Measurements from ENCODE around the gene RNF150. TPM values are rescaled to one million over a fixed set of nuclear protein-coding genes. Genes with fewer than 3 reads are reported as not detected.

RNF150 gene
- total and polyA plus RNA-seq, 2 of the 8 experiments (the other 6 are each of a cell fraction or from before 2014, with no cell fraction given) = 3.4 to 4.8 TPM

GRCh38 chr4:140856621-140857062, 276.6 kb downstream of the RNF150 start:
- Histone ChIP-seq H4K5ac (ENCODE audit: insufficient read length, low read depth, low read length) (no peak overlapping the region), H3K9me3 (ENCODE audit: insufficient read depth in 2 of 2, low read depth in 1 of 2, low read length in 1 of 2) (no peaks in the 10 kb centered on the region), H2BK5ac (ENCODE audit: low read depth, low read length) (no peak overlapping the region), H2BK12ac (ENCODE audit: low read depth, low read length) (no peak overlapping the region), H3K79me1 (ENCODE audit: low read depth, low read length) (no peaks in the 10 kb centered on the region), H3K9ac (replicated peaks in 1 of 4; ENCODE audit: extremely low read depth in 1 of 4, low read depth in 3 of 4, low read length in 3 of 4) (no peak overlapping the region), H3K4ac (replicated peaks; ENCODE audit: insufficient read length, low read depth, low read length) (no peak overlapping the region), H3K18ac (ENCODE audit: extremely low read depth, low read length) (no peak overlapping the region), H3K23ac (ENCODE audit: insufficient read length) (no peak overlapping the region), H3K27me3 (replicated peaks in 1 of 4; ENCODE audit: control insufficient read depth in 3 of 4, extremely low read depth in 1 of 4, insufficient read depth in 3 of 4, low read length in 3 of 4) (no peaks in the 10 kb centered on the region), H2AFZ (ENCODE audit: low read length) (peak overlapping the region; percentile 33; the same call in 1 of the 2 replicates), H3K36me3 (ENCODE audit: control insufficient read depth in 2 of 4, insufficient read depth in 4 of 4, low read length in 3 of 4) (no peaks in the 10 kb centered on the region), H2BK15ac (ENCODE audit: low read length) (0 out of 2 replicates have a peak overlapping the region, but pooled peaks have one; percentile 65), H3K4me1 (replicated peaks in 1 of 4; ENCODE audit: control insufficient read depth in 3 of 4, insufficient read depth in 4 of 4, low read length in 3 of 4) (peaks cover 0 to 5% (median 2%) of the 10 kb centered on the region in 4 experiments; a peak in 2 of 7 replicates), H3K27ac (ENCODE audit: low read depth, low read length) (no peak overlapping the region), H2BK120ac (replicated peaks; ENCODE audit: low read depth, low read length) (no peak overlapping the region), H4K91ac (replicated peaks; ENCODE audit: insufficient read length, low read length) (no peak overlapping the region), H2AK5ac (ENCODE audit: low read depth, low read length) (no peak overlapping the region), H3K4me3 (ENCODE audit: extremely low read depth in 1 of 4, insufficient read depth in 2 of 4, low read depth in 3 of 4, low read length in 4 of 4) (no peak overlapping the region), H3K4me2 (ENCODE audit: insufficient read depth in 1 of 2, low read depth in 2 of 2, low read length in 2 of 2) (no peak overlapping the region), H4K8ac (ENCODE audit: extremely low read depth, insufficient read depth, low read length) (no peak overlapping the region), H2BK20ac (ENCODE audit: low read length) (no peak overlapping the region), H3K23me2 (ENCODE audit: low read depth, low read length) (no peaks in the 10 kb centered on the region), H3K79me2 (ENCODE audit: control insufficient read depth in 1 of 2, insufficient read depth in 2 of 2, low read length in 2 of 2) (no peaks in the 10 kb centered on the region), H4K20me1 (replicated peaks in 1 of 2; ENCODE audit: control insufficient read depth in 1 of 2, insufficient read depth in 2 of 2, low read length in 2 of 2) (no peaks in the 10 kb centered on the region), H3K56ac (replicated peaks; ENCODE audit: insufficient read length, low read depth, low read length) (no peak overlapping the region), H3K14ac (ENCODE audit: insufficient read length) (no peak overlapping the region)
- FAIRE-seq (no peak), DNase-seq (ENCODE audit: low read depth in 1 of 2, low spot score in 2 of 2) (peak in 1 of 2 experiments; percentile 51)
- 79% methylated on average over 6 of the region's 6 CpGs; no CpG with 5 or more reads in 1 of the 2 experiments for WGBS, 2 experiments (ENCODE audit: extremely low coverage in 1 of 2, insufficient coverage in 1 of 2, insufficient read length in 1 of 2, insufficient replicate concordance in 2 of 2, low coverage in 1 of 2, low lambda C conversion rate in 2 of 2, missing lambda C conversion rate in 1 of 2)
- POLR2A ChIA-PET (ENCODE audit: partially characterized antibody) = no interaction called here
- CTCF ChIA-PET (ENCODE audit: partially characterized antibody) = interaction anchor here (1.5 to 4.4 kb wide), 3 partner anchors 28 to 496 kb away, joined by 5 to 21 read pairs (median 8); partner anchors contain the start of gene RNF150
- no peak for TF ChIP-seq JUND (IDR thresholded peaks at IDR 0.05; ENCODE audit: low read length)
- TF ChIP-seq FOSL1 (IDR thresholded peaks at IDR 0.05; ENCODE audit: insufficient read depth, low read depth, low read length) = no peak
- no peak for TF ChIP-seq CHD1 (IDR thresholded peaks at IDR 0.05; ENCODE audit: low read depth, low read length)
- TF ChIP-seq HDAC2 (IDR thresholded peaks at IDR 0.05; ENCODE audit: borderline replicate concordance in 1 of 2, low read depth in 2 of 2, low read length in 2 of 2) = no peak
- TF ChIP-seq MAFK (IDR thresholded peaks at IDR 0.05; ENCODE audit: low read depth, low read length) = no peak
- TF ChIP-seq TBP (IDR thresholded peaks at IDR 0.05; ENCODE audit: low read depth, low read length) = no peak

Measured in H1 (cell line).